Neutrophil (primary cell): ENCODE results near the gene FER1L5.
A peak's percentile ranks its signal among the peaks of the same experiment; 100 is the strongest.

Experiments used
- H3K27ac ChIP-seq: fragments of 200-600 bp; sonication (generic); 2 replicates; pipeline ENCODE4 v1.5.1; 2016; ENCODE audit warnings: mild to moderate bottlenecking, moderate library complexity
- H3K27me3 ChIP-seq: fragments of 200-600 bp; sonication (generic); 2 replicates; pipeline ENCODE4 v1.6.0; 2016; ENCODE audit warnings: mild to moderate bottlenecking
- H3K36me3 ChIP-seq: fragments of 200-600 bp; sonication (generic); 2 replicates; pipeline ENCODE4 v1.5.1; 2017
- H3K4me1 ChIP-seq, 2 experiments: fragments of 200-600 bp in 1 of 2; sonication (generic) in 1 of 2; 1 replicate in 1 of 2; 2 replicates in 1 of 2; pipeline versions ENCODE4 v1.5.1 to v1.6.1; 2013 to 2016; ENCODE audit warnings: low read depth in 1 of 2, low read length in 1 of 2, mild to moderate bottlenecking in 1 of 2, moderate library complexity in 1 of 2; ENCODE audit not compliant: control insufficient read depth in 1 of 2, insufficient read depth in 1 of 2
- H3K4me3 ChIP-seq, 2 experiments: fragments of 200-600 bp in 1 of 2; sonication (generic) in 1 of 2; 1 replicate in 1 of 2; 2 replicates in 1 of 2; pipeline ENCODE4 v1.5.1; 2013 to 2016; ENCODE audit warnings: low read depth in 1 of 2, low read length in 1 of 2, mild to moderate bottlenecking in 1 of 2, moderate library complexity in 1 of 2
- H3K9me3 ChIP-seq: fragments of 200-600 bp; sonication (generic); 2 replicates; pipeline ENCODE4 v1.5.1; 2016
- CTCF ChIP-seq: fragments of 200-600 bp; sonication (generic); IDR thresholded peaks from 2 replicates; pipeline ENCODE4 v1.5.1; 2016; ENCODE audit warnings: antibody characterized with exemption

FER1L5 gene

GRCh38 chr2:96616535-96616934 lies 26.0 kb upstream of the FER1L5 start:
- no peaks in the 10 kb centered on the region for H3K27me3 ChIP-seq
- peak overlapping the region; percentile 82 for H3K27ac ChIP-seq
- H3K4me1 ChIP-seq = peaks cover 0 to 12% of the 10 kb centered on the region in 2 experiments
- no peak for TF ChIP-seq CTCF
- no peaks in the 10 kb centered on the region for H3K9me3 ChIP-seq
- H3K4me3 ChIP-seq = no peak overlapping the region
- H3K36me3 ChIP-seq = peaks cover 53% of the 10 kb centered on the region

DNA sequence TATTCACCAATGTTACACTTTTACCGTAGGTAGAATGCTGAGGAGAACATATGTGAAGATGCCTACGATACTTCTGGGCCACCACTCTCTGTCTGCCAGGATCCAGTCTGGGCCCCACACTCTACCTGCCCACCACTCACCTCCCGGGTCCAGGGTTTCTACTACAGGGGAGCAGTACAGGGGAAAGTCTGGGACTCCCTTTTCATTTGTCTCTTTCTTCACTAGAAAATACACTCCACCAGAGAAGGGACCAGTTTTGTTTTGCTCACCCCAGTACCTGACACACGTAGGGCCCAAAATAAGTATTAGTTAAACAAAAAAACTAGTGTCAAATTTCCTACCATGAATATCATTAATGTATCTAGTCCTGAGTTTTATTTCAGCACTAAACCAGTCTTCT lies 25.6 kb upstream of the FER1L5 start:
- Histone ChIP-seq H3K4me1 (peaks cover 0 to 12% of the 10 kb centered on the region in 2 experiments), H3K27ac (peak overlapping the region; percentile 82), H3K36me3 (peaks cover 49% of the 10 kb centered on the region), H3K4me3 (peak overlapping the region in 1 of 2 experiments; percentile 57), H3K27me3 (no peaks in the 10 kb centered on the region), H3K9me3 (no peaks in the 10 kb centered on the region)
- no peak for TF ChIP-seq CTCF

- peaks cover 31% of the 10 kb centered on the region for H3K36me3 ChIP-seq
- peaks cover 8 to 24% of the 10 kb centered on the region in 2 experiments for H3K4me1 ChIP-seq
- no peak overlapping the region for H3K4me3 ChIP-seq
- no peak for TF ChIP-seq CTCF
- peak overlapping the region; percentile 82 for H3K27ac ChIP-seq
- no peaks in the 10 kb centered on the region for H3K27me3 ChIP-seq
- no peaks in the 10 kb centered on the region for H3K9me3 ChIP-seq
Measured at GRCh38 chr2:96618596-96619283, 23.8 kb upstream of the FER1L5 start.

DNA sequence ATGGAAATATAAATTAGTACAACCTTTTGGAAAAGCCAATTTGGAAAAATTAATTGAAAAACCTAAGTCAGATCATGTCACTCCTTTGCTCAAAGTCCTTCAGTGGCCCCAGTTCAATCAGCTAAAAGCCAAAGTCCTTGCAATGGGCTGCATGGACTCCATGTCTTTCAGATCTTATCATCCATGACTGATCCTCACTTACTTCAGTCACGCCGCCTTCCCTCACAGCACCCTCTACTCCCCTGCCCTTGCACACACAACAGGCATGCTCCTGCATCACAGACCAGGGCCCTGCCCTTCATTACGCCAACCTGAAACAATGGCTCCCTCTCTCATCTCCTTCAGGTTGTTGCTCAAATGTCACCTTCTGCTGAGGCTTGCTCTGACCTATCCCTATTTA lies 20.0 kb upstream of the FER1L5 start:
- Histone ChIP-seq H3K27ac (peak overlapping the region; percentile 65), H3K9me3 (no peaks in the 10 kb centered on the region), H3K27me3 (no peaks in the 10 kb centered on the region), H3K4me3 (no peak overlapping the region), H3K4me1 (peaks cover 8 to 17% of the 10 kb centered on the region in 2 experiments), H3K36me3 (peaks cover 21% of the 10 kb centered on the region)
- no peak for TF ChIP-seq CTCF

DNA sequence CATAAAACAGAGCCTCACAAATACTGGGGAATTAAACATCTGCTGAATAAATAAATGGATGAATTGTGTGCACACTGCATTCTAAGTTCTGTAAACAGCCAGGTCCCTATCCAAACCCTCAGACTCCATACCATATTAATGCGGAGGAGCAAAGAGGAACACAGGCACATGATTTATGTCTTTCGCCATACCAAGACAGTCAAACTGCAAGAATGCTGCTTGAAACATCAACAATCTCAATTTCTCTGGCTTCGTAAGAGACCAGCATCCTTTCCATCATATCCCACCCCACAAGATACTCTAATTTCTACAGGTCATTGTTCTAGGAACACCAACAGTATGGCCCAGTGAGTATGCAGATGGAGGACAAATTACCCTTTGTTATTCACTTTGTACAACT lies 19.4 kb upstream of the FER1L5 start:
- Histone ChIP-seq H3K4me3 (no peak overlapping the region), H3K9me3 (no peaks in the 10 kb centered on the region), H3K4me1 (peaks cover 8 to 17% of the 10 kb centered on the region in 2 experiments), H3K27ac (peak overlapping the region; percentile 65), H3K27me3 (no peaks in the 10 kb centered on the region), H3K36me3 (peaks cover 26% of the 10 kb centered on the region)
- TF ChIP-seq CTCF = no peak
